PFSK-1 (cell line): ENCODE data around the gene PPFIBP2.

ENCODE experiments used
- FOXP2 ChIP-seq: optimal IDR thresholded peaks from 2 replicates; pipeline ENCODE3; 2011; ENCODE audit warnings: borderline replicate concordance, control low read depth, inconsistent platforms; ENCODE audit not compliant: insufficient read depth; ENCODE audit errors: extremely low read length, extremely low read depth
- POLR2AphosphoS5 ChIP-seq: IDR thresholded peaks from 2 replicates; pipeline ENCODE4 v1.6.1; 2012; ENCODE audit warnings: low read depth, mild to moderate bottlenecking, control low read depth, low read length, moderate library complexity
- REST ChIP-seq, 2 experiments: IDR thresholded peaks; 2 replicates each; pipeline versions ENCODE4 v1.6.1 to v1.8.0; 2011 to 2012; ENCODE audit warnings: low read depth in 2 of 2, low read length in 2 of 2, control low read depth in 1 of 2, inconsistent platforms in 1 of 2, mild to moderate bottlenecking in 1 of 2, moderate library complexity in 1 of 2; ENCODE audit not compliant: insufficient read depth in 1 of 2
- SIN3A ChIP-seq: IDR thresholded peaks from 2 replicates; pipeline ENCODE4 v1.6.1; 2012; ENCODE audit warnings: mild to moderate bottlenecking, low read length, moderate library complexity, borderline replicate concordance; ENCODE audit not compliant: insufficient read depth
- TAF1 ChIP-seq: IDR thresholded peaks from 2 replicates; pipeline ENCODE4 v1.6.1; 2012; ENCODE audit warnings: low read length, control low read depth, borderline replicate concordance; ENCODE audit not compliant: insufficient read depth

PPFIBP2 gene

DNA sequence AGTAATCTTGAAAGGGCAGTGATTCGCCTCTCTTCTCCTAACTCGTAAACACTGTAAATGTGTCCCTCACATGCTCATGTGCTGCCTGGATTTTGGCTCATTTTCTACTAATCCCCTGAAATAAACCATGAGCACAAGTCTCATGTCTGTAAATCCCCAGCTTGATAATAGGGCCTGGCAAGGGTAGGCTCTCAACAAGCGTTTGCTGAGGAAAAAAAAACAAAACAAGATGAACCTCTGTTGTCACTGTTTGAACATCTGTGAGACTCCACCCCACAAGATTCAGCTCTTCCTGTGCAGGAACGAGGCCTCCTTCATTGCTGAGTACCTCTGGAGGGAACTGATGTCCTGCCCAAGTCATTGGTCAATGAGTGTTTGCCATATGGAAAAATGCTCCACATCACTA is 164.0 kb downstream of the PPFIBP2 start:
- TF ChIP-seq POLR2AphosphoS5 (no peak), TAF1 (no peak), REST (IDR thresholded peaks at IDR 0.05; ENCODE audit: insufficient read depth in 1 of 2, low read depth in 2 of 2, low read length in 2 of 2) (no peak), SIN3A (no peak), FOXP2 (no peak)

DNA sequence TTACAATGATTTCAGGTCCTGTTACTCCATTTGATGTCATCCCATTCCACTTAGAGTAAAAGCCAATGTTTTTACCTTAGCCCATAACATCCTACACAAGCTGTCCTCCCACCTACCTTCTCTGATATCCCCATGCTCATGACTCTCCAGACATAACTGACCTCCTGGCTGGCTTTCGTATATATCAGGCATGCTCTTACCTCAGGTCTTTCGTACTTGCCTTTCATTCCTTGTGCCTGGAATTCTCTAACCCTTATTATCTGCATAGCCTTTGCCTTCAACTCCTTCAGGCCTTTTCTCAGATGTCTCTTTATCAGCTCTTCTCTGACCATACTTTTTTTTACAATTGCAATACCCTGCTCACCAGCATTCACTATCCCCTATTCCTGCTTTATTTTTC is 169.8 kb downstream of the PPFIBP2 start:
- no peak for TF ChIP-seq FOXP2
- TF ChIP-seq REST (IDR thresholded peaks at IDR 0.05; ENCODE audit: insufficient read depth in 1 of 2, low read depth in 2 of 2, low read length in 2 of 2): no peak
- no peak for TF ChIP-seq POLR2AphosphoS5

GRCh38 chr11:7686761-7687160 is 173.0 kb downstream of the PPFIBP2 start:
- TF ChIP-seq SIN3A: no peak
- no peak for TF ChIP-seq REST (IDR thresholded peaks at IDR 0.05; ENCODE audit: insufficient read depth in 1 of 2, low read depth in 2 of 2, low read length in 2 of 2)
- no peak for TF ChIP-seq POLR2AphosphoS5
- no peak for TF ChIP-seq FOXP2
- TF ChIP-seq TAF1: no peak

DNA sequence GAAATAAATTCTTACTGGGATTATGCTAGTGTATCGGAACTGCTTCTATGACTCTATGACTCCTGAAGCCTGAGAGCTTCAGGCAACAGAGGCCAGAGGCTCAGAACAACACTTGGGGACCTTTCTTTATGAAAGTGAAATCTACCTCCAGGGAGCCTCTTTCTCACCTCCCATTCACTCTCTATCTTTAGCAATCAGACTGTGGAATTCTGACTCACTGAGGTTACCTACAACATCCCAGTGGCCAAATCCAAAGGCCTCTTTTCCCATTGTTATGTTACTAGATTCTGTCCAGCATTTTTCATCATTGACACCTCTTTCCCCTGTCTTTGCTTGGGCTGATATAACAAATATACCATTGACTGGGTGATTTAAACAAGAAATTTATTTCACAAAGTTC is 173.6 kb downstream of the PPFIBP2 start:
- no peak for TF ChIP-seq SIN3A
- no peak for TF ChIP-seq POLR2AphosphoS5
- TF ChIP-seq REST (IDR thresholded peaks at IDR 0.05; ENCODE audit: insufficient read depth in 1 of 2, low read depth in 2 of 2, low read length in 2 of 2): no peak
- no peak for TF ChIP-seq FOXP2
- no peak for TF ChIP-seq TAF1

DNA sequence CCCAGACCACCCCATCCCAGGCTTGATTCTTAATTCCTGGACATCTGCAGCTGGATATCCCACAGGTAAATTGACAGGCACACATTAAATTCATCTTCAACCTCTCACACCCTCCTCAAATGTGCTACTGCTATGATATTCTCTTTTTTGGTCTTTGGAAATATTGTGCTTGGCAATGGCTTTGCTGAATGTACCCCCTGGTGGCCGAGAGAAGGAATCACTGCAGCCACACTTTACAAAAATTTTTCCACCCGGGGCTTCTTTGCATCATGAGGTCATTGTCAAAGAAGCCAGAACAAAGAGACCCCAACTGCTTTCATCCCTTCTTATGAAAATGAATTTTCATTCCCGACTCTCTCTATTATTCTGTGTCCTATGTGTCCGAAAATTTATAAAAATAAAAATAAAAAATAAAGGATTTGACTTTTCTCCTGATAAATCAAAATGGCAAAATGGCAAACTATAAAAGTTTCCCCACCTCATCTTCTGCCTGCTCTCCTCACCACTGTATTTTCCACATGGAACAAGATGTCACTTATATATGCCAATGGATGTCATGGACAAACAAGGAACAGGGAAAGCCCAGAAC is 174.5 kb downstream of the PPFIBP2 start:
- TF ChIP-seq FOXP2: no peak
- TF ChIP-seq REST (IDR thresholded peaks at IDR 0.05; ENCODE audit: insufficient read depth in 1 of 2, low read depth in 2 of 2, low read length in 2 of 2): no peak
- no peak for TF ChIP-seq POLR2AphosphoS5
- TF ChIP-seq SIN3A: no peak
- no peak for TF ChIP-seq TAF1
